GM18870 (cell line): Measurements from ENCODE around the gene AP2B1.
"Not testable (repeated sequence)": the region's sequence is repeated elsewhere in the genome, so short reads cannot be mapped to it uniquely, and the experiment has no call there.

Experiments used
- ATAC-seq: cut with Tn5 transposase; IDR thresholded peaks from one replicate; pipeline ENCODE4 v1.9.1; 2021; ENCODE audit warnings: moderate library complexity; ENCODE audit not compliant: unreplicated experiment

AP2B1 gene

DNA sequence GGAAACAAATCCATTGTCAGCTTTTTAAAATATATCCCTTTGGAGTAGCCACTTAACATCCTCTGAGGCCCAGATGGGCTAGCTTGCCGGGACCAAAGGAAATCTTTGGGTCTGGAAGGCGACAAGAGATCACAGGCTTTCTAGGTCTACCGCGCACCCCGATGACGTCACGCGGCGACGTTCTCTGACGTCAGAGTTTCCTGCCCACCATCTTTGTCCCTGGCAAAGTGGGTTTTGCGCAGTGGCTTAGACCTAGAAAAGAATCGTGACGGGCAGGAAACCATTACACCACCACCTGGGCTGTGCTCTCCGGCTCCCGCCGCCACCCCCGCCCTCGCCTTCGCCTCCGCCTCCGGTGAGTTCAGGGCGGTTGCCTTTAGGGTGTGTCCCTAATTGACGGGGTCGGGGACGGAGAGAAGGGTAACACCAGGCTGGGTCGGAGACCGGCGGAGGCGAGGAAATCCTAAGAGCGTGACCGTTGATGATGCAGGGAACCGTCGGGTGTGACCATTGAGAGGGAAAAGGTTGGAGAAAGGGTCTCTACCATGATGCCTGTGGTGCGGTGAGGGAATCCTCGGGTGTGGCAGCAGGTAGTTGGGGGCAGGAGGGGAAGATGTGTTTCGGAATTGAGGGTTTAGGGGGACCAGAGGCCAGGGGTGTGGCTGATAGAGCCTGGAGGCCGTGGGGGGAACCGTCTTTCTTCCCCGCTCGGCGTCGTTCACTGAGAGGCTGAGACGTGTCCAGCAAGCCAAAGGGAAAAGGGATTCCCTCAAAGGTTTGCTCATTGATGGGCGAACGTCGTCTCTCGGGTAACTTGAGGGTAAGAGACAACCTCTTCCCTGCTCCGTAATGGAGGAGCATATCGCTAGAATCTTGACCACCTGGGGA is at the start of gene AP2B1:
AP2B1 (plus strand) TSS at position 249 of the 888 bp plus-strand sequence. CDS start 6,709 bp downstream, outside the sequence.
- ATAC-seq, result peak; percentile 68

DNA sequence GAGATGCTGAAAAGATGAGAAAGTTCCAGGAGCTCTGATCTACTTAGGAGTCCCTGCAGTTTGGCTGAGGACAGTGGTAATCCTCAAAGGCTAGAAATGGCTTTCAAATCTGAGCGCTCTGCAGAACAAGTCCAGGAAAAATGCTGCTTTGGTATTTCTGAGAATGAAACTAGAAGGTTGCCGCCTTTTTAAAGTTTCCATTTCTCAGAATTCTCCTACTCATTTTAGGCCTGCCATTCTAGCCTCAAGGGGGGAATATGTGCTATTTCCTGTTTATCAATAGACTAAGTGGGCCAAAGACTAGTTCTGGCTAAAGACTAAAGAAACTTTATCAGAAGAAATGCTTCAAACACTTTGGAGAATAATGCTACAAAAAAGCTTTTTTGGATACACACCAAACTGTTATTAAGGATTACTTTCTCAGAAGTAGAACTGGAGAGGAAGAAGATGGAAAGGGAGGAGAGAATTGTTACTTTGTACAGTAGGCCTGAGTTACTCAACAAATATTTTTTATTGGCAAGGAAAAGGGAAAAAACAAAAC is 49.5 kb upstream of the AP2B1 start, which contains the start of gene SLFN12L:
SLFN12L (minus strand) TSS at position 78 of the 541 bp plus-strand sequence. CDS start 15,314 bp downstream, outside the sequence.
- no peak for ATAC-seq

DNA sequence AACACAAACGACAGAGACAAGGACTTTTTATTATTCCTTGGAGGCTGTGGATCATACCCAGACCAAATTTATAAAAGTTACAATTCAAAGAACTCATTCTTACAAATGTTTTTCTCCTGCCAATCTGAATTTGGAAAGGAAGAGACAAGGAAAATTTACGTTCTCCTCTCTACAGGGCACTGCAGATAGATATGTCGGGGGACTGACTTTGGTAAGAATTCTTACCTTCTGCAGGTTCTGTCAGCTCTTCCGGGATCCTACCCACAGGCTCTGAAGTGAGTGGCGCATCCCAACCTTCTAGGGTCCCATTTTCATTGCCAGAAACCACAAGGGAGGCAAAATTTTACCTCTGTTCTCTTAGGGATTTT is 47.5 kb upstream of the AP2B1 start:
- no peak for ATAC-seq

DNA sequence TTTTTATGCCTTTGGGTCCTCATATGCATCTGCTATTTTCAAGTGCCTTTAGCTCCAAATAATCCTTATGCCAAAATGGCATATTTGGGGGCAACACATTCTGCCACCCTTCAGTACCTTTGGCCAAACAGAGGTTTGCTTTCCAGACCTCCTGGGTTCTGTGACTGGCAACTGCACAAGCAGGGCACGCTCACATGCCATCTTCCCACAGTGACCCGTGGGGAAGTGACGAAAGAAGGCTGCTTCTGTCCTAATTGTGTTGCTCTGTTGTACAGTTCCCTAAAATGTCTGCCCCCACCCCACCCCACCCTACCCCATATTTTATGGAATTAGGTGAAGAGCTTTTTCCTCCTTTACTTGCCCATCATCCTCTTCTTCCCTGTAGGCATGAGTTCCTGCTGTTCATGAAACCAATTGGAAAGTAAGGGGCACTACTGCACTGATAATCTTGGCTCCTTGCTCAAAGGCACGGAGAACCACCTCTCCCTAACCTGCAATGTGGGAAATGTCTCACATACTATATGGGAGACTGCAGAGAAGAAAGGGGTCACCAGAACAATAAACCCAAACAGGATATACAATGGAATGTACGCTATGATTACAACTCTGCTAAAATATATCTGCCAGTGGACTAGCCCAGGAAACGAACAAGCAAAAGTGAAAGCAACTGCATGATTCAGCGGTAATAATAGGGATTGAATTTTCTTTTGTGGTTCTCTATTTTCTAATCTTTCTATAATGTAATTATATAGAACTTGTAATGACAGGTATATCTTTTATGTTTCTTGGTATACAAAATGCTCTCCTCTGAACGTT is 46.3 kb upstream of the AP2B1 start:
- ATAC-seq, result no peak

DNA sequence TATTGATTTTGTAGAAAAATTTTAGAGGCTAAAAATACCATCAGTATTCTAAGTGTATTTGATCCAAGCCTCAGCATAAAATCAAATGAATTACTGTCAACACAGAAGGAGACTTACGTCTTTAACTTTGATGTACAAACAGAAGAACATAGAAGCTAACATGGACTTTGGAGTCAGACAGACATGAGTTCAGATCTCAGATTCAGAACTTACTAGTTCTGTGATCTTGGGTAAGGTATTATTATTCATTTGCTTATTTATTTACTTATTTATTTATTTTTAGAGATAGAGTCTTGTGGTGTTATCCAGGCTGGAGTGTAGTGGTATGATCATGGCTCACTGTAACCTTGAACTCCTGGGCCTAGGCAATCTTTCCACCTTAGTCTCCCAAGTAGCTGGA is 45.7 kb upstream of the AP2B1 start:
- ATAC-seq, result no peak

DNA sequence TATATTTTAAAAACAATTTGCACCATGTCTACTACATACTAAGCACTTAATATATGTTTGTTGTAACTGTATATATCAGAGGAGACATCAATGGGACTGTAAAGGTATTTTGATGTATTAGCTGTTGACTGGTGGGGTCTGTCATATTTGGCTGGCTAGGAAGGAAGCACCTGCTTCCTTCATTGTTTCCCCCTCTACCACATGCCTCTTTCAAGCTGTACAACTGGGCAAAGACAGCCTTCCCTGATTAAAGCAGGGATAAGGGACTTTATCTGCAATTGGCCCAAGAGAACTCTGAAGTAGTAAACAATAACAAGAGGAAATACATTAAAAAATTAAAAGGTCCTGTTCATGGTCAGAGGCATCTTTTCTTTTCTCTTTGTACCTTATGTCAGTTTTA is 44.1 kb upstream of the AP2B1 start:
- ATAC-seq, result no peak

DNA sequence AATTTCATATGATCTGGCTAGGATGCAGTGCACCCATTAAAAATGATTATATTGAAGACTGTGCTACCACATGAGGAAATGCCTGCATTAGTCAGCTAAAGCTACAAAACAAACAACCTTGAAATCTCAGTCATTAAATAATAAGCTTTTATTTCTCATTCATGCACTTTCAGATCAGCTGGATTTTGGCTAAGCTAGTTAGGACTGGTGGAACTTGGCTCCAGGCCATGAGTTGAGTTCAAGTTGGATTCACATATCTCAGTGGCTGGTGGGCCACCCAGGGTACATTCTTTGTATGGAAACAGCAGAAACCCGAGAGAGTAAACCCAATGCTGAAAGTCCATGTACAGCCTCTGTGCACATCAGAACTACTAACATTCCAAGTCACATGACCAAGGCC is 43.3 kb upstream of the AP2B1 start:
- ATAC-seq, result no peak

DNA sequence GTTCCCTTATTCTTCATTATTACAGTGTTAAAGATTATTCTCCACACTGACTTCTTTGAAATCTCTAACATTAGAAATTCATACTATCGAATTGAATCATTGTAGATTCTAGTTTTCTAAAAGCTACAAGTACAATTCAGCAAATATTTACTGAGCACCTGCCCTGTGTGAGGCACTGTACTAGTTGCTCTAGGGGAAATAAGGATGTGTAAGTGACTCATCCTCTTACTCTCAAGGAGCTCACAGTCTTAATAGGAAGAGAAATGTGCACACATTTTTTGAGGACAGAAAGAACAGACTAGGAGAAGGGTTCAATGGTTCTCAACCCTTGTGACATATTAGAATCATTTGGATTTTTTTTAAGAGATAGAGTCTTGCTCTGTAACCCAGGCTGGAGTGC is 42.0 kb upstream of the AP2B1 start:
- ATAC-seq, result no peak

DNA sequence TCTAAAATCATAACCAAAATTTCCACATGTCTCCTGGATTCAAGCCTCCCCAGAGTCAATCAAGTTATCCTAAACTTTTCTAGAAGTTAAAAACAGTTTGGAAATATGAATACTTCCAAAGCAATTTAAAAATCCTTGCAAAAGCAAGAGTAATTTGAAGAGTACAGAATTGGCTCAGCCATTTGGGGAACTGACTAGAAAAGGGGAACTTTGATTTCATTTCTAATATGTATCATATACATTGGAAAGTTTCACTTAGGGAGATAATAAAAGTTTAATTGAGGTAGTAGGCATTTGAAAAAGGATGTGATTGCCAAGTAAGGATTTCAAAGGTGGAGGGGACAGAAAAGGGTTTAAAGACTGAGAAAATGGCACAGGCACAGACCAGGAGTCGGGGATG is 40.6 kb upstream of the AP2B1 start:
- no peak for ATAC-seq

DNA sequence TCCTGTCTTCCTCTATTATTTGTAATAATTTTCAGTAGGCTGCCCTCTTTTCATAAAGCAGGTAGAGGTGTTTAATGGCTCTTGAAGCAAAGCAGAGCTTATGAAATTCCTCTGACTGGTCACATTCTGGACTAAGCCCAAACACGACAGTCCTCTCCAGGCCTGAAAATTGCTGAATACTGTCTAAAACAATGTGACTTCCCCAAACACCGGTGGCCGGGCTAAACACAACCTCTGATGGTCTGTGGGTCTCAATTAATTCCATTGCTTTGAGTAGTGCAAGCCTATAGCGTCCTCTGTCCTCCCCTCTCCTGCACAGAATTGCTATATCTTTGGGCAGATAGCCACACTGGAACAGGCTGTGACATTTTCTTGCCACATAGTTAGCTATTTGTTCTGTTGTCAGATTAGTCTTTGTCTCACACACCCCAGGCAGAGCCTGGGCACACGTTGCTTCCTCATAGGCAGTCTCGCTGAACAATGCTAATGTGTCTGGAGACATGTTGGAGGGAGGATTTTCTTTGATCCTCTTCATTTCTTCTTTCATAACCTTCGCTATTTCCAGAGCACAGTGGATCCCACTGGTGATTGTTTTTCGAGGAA is 38.8 kb upstream of the AP2B1 start:
- no peak for ATAC-seq

DNA sequence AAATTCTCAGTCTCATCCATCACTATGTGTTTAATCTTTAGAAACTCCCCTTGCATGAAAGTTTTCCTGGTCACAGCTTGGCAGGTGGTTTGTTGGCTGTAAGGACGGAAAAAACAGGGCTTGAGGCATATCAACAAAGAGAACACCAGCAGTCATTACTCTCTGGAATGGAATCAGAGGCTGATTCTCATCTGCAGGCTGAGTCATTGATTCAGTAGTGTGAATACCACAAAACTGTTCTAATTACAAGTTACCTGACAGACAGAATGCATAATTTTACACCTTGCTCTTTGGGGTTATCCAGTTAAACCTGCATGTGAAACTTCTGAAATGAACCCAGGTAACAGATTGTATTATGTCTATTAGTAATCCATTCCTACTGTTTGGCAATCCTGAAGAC is 38.1 kb upstream of the AP2B1 start:
- ATAC-seq, result no peak

DNA sequence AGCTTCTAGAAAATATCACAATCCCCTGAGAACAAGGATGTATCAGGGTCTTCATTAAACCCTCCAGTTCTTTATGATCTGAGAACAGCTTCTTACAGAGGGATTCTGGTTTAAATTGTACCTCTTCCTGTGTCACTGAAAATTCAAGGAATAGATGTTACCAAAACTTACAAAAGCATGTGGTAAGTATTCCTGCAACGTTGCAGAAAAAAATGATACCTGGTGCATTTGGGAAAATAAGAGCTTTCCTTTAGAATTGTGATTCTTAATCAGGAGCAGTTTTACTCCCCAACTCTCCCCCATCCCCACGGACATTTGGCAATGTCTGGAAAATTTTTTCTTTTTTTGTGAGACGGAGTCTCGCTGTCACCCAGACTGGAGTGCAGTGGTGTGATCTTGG is 33.8 kb upstream of the AP2B1 start:
- no peak for ATAC-seq

DNA sequence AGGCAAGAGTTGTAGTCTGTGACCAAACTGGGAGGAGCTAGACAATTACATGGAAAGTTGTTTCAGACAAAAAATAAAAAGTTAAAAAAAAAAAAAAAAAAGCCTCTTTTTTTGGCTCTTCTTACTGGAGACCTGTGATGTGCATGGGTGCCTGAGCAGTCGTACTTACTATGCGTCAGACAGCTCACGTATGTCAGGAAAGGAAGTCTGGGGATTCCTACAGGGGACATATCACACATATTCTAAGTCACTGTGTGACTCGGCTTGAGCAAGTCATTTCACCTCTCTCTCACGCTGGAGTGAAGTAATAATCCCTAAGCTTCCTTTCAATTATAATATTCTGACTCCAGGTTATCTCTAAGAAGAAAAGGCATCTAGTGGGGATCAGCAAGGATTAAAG is 32.5 kb upstream of the AP2B1 start:
- no peak for ATAC-seq

DNA sequence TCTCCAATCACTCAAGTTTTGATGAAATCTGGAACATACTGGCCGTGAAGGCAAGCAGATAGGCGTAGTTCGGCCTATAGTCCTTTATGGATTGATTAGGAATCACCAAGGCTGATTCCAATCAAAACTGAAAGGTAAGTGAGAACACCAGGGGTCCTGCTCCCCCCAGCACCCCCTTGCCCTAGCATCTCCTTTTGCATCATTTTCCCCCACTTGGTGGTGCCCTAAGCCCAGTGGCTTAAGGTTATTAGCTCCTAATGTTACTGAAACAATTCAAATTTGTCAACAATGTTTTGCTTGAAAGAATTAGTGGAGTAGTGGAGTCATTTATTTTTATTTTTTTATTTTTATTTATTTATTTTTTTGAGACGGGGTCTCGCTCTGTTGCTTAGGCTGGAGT is 31.4 kb upstream of the AP2B1 start:
- no peak for ATAC-seq

DNA sequence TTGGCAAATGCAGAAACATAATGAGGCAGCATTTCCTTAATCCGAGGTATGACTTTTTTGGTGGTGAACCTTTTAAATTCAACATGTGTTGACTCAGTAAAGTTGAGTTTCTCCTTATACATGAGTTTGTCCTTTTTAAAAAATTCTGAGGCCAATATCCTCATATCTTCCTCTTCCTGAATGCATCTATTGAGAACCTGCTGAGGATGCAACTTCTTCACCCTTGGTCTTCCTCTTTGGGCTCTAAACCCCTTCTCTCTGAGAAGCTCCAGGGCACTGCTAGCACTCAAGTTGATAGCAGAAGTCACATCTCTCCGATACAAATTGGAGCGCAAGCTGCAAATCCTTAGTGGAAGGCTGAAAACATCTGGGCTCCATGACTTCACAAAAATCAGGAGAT is 29.8 kb upstream of the AP2B1 start:
- ATAC-seq, result no peak

DNA sequence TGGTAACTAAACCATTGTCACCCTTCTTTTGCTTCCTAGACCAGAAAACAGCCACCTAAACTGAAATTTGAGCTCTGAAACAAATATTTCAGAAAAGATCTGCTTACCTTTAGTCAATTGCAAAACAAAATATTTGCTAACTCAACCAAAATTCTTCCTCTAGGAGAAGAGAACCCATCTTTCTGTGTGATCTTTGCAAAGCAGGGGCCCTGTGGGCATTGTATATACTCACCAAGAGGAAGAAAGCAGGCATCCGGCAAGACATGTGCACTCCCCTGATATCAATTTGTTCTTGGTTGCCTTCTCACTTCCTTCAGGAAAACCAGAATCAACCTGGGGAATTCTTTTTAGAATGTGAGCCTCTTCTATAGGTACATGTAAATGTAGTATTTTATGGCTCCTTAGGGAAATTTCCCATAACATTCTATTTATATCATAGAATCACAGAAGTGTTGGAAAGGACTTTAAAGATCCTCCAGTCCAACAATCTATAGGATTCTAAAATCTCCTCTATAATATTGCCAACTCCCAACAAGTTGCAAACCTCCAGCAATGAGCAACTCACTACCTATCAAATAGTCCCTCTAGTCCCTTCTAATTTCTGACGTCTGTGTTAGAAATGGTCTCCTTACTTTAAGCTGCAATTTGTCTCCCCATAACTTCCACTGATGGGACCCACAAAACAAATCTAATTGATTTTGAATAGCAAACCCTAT is 27.5 kb upstream of the AP2B1 start:
- ATAC-seq, result no peak

DNA sequence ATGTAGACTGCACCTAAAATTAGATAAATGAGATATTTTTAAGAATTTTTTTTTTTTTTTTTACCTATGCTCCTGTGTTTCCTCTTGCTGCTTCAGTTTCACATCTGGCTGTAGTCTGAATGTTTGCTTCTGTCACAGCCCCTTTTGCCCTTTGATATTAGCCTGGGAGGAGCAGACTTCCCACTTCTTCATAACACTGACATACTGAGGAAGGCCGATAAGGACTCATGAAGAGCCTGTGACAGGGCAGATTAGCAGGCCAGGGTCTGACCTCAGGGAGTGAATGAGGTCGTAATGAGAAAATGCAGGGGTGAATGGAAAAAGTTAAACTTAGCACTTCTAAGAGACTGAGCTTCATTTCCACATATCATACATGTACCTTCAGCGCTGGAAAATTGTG is 26.4 kb upstream of the AP2B1 start, which contains the start of gene SLFN14:
SLFN14 (minus strand) TSS at position 117 of the 400 bp plus-strand sequence. CDS start 2,757 bp downstream, outside the sequence.
- ATAC-seq, result no peak

DNA sequence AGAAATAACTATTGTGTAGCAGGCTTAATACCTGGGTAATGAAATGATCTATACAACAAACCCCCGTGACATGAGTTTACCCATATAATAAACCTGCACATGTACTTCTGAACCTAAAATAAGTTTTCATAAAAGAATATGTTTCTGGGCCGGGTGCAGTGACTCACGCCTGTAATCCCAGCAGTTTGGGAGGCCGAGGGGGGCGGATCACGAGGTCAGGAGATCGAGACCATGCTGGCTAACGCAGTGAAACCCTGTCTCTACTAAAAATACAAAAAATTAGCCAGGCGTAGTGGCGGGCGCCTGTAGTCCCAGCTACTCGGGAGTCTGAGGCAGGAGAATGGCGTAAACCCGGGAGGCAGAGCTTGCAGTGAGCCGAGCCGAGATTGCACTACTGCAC is 23.9 kb upstream of the AP2B1 start:
- not testable (repeated sequence) for ATAC-seq

DNA sequence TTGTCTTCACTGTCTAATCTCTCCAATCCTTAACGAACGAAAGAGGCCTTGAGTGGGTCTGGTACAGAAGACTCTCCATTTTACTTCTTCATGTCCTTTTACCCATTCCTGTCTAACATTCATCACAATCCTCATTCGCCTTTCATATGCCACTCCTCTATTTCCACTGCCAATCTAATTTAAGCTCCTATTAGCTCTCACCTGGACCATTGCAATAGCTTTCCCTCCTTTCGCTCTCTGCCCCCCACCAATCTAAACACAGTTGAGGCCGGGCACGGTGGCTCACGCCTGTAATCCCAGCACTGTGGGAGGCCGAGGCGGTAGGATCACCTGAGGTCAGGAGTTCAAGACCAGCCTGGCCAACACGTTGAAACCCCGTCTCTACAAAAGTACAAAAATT is 20.2 kb upstream of the AP2B1 start:
- ATAC-seq, result no peak

DNA sequence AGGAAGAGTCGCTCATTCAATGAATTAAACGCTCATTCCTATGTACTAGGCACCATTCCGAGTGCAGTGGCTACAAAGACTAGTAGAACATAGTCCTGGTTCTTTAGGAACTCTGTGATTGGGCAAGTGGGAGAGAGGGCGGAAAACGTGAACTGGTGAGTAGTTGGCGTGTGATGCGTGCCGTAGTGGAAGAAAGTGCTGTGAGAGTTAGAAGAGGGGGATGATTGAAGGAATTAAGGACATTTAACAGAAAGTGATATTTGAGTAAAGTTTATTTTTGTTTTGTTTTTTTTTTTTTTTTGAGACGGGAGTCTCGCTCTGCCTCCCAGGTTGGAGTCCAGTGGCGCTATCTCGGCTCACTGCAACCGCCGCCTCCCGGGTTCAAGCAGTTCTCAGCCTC is 18.6 kb upstream of the AP2B1 start:
- no peak for ATAC-seq

DNA sequence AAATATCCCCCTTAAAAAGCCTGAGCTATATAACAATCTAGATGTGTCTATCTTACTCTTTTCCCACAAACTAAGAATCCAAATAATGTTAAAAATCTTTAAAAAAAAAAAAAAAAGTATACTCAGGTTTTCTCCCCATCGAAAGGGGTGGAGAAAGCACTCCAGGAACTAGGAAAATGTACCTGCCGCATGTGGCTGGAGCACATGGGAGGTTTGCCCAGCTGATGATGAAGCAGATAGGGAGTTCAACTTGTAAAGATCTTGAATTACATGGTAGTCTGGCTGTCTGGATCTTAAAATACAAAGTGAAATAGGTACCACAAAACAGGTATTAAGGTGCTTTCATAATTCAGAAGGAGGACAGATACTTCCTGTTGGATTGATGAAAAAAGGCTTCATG is 17.7 kb upstream of the AP2B1 start:
- no peak for ATAC-seq
